ENCODE data around the gene RBMS1. TPM values are rescaled to one million over a fixed set of nuclear protein-coding genes. Genes with fewer than 3 reads are reported as not detected.
A peak's percentile ranks its signal among the peaks of the same experiment; 100 is the strongest.

Gene RBMS1
- total RNA-seq, 4 donors from 2014 or later: 68.1 to 83.4 (median 72.5) TPM

GRCh38 chr2:160406591-160407392 lies 86.8 kb downstream of the RBMS1 start:
- TF ChIP-seq EP300 (IDR thresholded peaks at IDR 0.05): no peak
- peak in 1 of 2 donors; percentile 12 for TF ChIP-seq POLR2A (IDR thresholded peaks at IDR 0.05)
- TF ChIP-seq, protein P1, sequence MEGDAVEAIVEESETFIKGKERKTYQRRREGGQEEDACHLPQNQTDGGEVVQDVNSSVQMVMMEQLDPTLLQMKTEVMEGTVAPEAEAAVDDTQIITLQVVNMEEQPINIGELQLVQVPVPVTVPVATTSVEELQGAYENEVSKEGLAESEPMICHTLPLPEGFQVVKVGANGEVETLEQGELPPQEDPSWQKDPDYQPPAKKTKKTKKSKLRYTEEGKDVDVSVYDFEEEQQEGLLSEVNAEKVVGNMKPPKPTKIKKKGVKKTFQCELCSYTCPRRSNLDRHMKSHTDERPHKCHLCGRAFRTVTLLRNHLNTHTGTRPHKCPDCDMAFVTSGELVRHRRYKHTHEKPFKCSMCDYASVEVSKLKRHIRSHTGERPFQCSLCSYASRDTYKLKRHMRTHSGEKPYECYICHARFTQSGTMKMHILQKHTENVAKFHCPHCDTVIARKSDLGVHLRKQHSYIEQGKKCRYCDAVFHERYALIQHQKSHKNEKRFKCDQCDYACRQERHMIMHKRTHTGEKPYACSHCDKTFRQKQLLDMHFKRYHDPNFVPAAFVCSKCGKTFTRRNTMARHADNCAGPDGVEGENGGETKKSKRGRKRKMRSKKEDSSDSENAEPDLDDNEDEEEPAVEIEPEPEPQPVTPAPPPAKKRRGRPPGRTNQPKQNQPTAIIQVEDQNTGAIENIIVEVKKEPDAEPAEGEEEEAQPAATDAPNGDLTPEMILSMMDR (IDR thresholded peaks at IDR 0.05): no peak
- Histone ChIP-seq H3K27me3 (no peaks in the 10 kb centered on the region), H3K27ac (peak overlapping the region; percentile 65 to 97 (median 96)), H3K4me3 (peak overlapping the region; percentile 77 to 93 (median 86)), H3K4me1 (peaks cover 0 to 79% (median 43%) of the 10 kb centered on the region in 4 donors), H3K36me3 (no peaks in the 10 kb centered on the region), H3K9me3 (no peaks in the 10 kb centered on the region)
- DNase-seq (ENCODE audit: low spot score in 2 of 2): peak; percentile 52 to 82
- WGBS, 2 donors: 1% methylated on average over 28 to 39 of the region's 39 CpGs

DNA sequence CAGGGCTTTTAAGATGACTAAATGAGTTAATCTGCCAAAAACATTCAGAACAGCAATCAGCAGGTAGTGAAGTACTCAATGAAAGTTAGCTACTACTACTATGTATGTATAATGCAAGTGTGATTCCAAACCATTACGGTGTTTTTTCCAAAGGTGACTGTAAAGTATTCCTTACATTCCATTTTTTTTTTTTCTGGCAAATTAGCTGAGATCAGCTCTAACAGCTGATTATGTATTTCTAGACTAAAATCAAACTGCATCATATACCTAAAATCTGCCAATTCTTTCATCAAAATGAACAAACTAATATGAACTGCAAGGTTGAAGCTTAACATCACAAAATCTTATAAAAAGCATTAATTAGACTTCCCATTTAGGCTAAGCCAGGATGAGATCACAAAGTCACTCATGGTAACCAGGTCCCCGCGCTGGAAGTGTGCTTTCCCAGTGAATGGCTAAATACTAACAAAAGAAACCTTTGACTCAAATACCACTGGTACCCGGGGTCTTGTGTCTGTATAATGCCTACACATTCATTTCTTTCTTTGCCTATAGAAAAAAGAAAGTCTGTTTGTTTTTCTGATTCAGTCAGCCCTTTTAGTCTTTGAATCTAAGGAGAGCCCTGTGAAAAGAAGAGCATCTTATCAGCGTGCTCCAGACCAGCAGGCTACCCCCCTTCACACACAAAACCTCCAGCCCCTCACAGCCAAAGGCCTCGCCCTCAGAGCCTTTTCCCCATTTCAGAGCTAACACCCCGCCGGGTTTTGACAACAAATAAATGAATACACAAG lies 88.3 kb downstream of the RBMS1 start:
- Histone ChIP-seq H3K36me3 (no peaks in the 10 kb centered on the region), H3K27ac (peak overlapping the region in 3 of 4 donors; percentile 96 to 97 (median 97)), H3K27me3 (no peaks in the 10 kb centered on the region), H3K4me1 (peaks cover 0 to 80% (median 45%) of the 10 kb centered on the region in 4 donors), H3K4me3 (peak overlapping the region in 3 of 4 donors; percentile 77 to 93 (median 84)), H3K9me3 (no peaks in the 10 kb centered on the region)
- TF ChIP-seq EP300 (IDR thresholded peaks at IDR 0.05) (no peak), POLR2A (IDR thresholded peaks at IDR 0.05) (no peak)
- TF ChIP-seq, protein P1 (IDR thresholded peaks at IDR 0.05): no peak
- no peak for DNase-seq (ENCODE audit: low spot score in 2 of 2)
- WGBS, 2 donors: 28 to 29% methylated on average over 8 of the region's 8 CpGs

DNA sequence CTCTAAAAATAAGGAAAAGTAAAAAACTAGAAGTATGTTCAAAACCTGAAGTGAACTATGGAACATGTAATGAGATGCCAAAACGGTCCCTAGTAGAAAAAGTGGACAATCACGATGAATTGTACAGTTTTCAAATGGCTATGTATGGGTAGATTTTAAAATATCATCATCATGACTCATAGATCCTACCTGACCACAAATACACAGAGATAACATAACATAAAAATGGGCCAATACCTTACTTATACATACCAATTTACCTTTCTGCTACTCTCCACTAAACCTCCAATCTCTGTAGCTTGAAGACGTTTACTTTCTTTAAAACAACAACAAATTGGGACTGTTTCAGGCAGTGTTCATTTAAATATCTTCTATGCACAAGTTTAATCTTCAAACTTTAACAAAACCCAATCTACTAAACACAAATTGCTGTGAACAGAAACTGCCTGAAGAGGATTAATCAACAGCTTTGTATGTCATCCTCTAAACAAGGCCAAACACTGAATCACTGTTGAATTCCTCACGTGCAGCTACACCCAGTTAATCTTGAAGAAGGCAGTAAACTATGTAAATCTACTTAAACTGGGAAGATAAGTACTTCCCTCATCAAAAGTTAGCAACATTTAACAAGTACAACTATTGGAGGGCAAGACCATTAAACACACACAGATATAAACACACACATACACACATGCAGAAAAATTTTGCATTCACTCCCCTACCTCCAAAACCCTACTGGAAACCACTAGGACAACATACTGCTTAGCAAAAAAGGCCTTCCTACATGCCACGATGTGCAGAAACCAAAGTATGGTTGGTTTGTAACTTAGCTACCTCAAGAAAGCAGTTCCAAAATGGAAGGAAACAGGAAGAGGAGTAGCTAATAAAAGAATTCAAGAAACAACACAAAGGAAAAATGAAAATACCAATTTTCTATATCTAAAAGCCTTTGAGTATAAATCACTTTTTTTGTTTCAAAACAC lies 90.3 kb downstream of the RBMS1 start:
- 62 to 64% methylated on average over 5 of the region's 5 CpGs for WGBS, 2 donors
- H3K4me1 ChIP-seq: peaks cover 0 to 86% (median 55%) of the 10 kb centered on the region in 4 donors

GRCh38 chr2:160402501-160402900 lies 91.1 kb downstream of the RBMS1 start:
- TF ChIP-seq EP300 (IDR thresholded peaks at IDR 0.05) (no peak), POLR2A (IDR thresholded peaks at IDR 0.05) (no peak)
- TF ChIP-seq, protein P1 (IDR thresholded peaks at IDR 0.05): no peak
- H3K27ac ChIP-seq: peak overlapping the region in 1 of 4 donors; percentile 41
- DNase-seq (ENCODE audit: low spot score in 2 of 2): no peak
- peaks cover 0 to 90% (median 62%) of the 10 kb centered on the region in 4 donors for H3K4me1 ChIP-seq
- 56 to 68% methylated on average over 1 of the region's 1 CpG for WGBS, 2 donors
- H3K9me3 ChIP-seq: no peaks in the 10 kb centered on the region
- H3K27me3 ChIP-seq: no peaks in the 10 kb centered on the region
- H3K36me3 ChIP-seq: no peaks in the 10 kb centered on the region
- no peak overlapping the region for H3K4me3 ChIP-seq

More for the DNA sequence above, 90.3 kb downstream of the RBMS1 start:
- Histone ChIP-seq H3K27me3 (no peaks in the 10 kb centered on the region), H3K27ac (peak overlapping the region in 2 of 4 donors; percentile 41 to 53), H3K9me3 (no peaks in the 10 kb centered on the region), H3K36me3 (no peaks in the 10 kb centered on the region), H3K4me3 (no peak overlapping the region)
- DNase-seq (ENCODE audit: low spot score in 2 of 2): no peak
- TF ChIP-seq EP300 (IDR thresholded peaks at IDR 0.05): no peak
- TF ChIP-seq, protein P1 (IDR thresholded peaks at IDR 0.05): no peak
- TF ChIP-seq POLR2A (IDR thresholded peaks at IDR 0.05): no peak

Measured in tibial nerve (tissue), 4 donors.